HepG2 (cell line): ENCODE data around the gene SGPL1. TPM values are rescaled to one million over a fixed set of nuclear protein-coding genes. Genes with fewer than 3 reads are reported as not detected.

Source experiments
- ATAC-seq: fragments of 200-7000 bp; cut with Tn5 transposase; 3 replicates; pipeline ENCODE4 v1.9.1; 2020; ENCODE audit warnings: mild to moderate bottlenecking, moderate library complexity
- BruUV-seq: library from RNA; stranded (reverse); fragments of 400-500 nt; replicated peaks from 2 replicates; lab custom pipeline; 2021; lab: Mats Ljungman, UMichigan
- CTCF ChIA-PET: fragments of 300-600 bp; formaldehyde crosslinking; extraction: SDS; loops from one replicate; lab custom pipeline; 2021; ENCODE audit warnings: low total read pairs, inconsistent platforms, low intra/inter-chr PET ratio; lab: Yijun Ruan, JAX
- POLR2A ChIA-PET: fragments of 350-600 bp; sonication (Branson Sonifier 250); formaldehyde crosslinking; loops from one replicate; lab custom pipeline; 2020; ENCODE audit warnings: antibody characterized with exemption, inconsistent platforms; lab: Yijun Ruan, JAX
- DNase-seq: peaks from one replicate; pipeline ENCODE4 v3.0.0-alpha.2; 2015; ENCODE audit warnings: low spot score
- FAIRE-seq: peaks from 3 replicates; lab custom pipeline; 2011; peaks lifted over from hg19 to GRCh38; lab: Jason Lieb, UNC
- H2AFZ ChIP-seq: one replicate; pipeline ENCODE4 v1.6.1; 2011; ENCODE audit warnings: low read length, inconsistent platforms
- H3K27ac ChIP-seq: fragments of 300-600 bp; 3 replicates; pipeline ENCODE4 v1.8.0; 2011; ENCODE audit warnings: mixed run types, mild to moderate bottlenecking, mixed read lengths, low read length, inconsistent platforms; ENCODE audit not compliant: insufficient read depth; ENCODE audit errors: extremely low read length
- H3K27me3 ChIP-seq, 2 experiments: fragments of 200-600 bp in 1 of 2; 2 replicates in 1 of 2; 3 replicates in 1 of 2; pipeline versions ENCODE4 v1.6.0 to v1.8.0; 2011; ENCODE audit warnings: low read length in 2 of 2, mild to moderate bottlenecking in 2 of 2, moderate library complexity in 2 of 2, inconsistent platforms in 1 of 2; ENCODE audit not compliant: insufficient read depth in 2 of 2, control insufficient read depth in 1 of 2
- H3K36me3 ChIP-seq, 2 experiments: fragments of 200-600 bp in 1 of 2; replicated peaks in 1 of 2; 2 replicates in 1 of 2; 3 replicates in 1 of 2; pipeline versions ENCODE4 v1.5.1 to v1.8.0; 2011; ENCODE audit warnings: low read length in 2 of 2, inconsistent platforms in 1 of 2; ENCODE audit not compliant: insufficient read depth in 2 of 2, control insufficient read depth in 1 of 2
- H3K4me1 ChIP-seq: 2 replicates; pipeline ENCODE4 v1.5.1; 2012; ENCODE audit warnings: low read length, inconsistent platforms; ENCODE audit not compliant: insufficient read depth
- H3K4me2 ChIP-seq: 2 replicates; pipeline ENCODE4 v1.6.0; 2011; ENCODE audit warnings: low read depth, low read length, inconsistent platforms
- H3K4me3 ChIP-seq, 3 experiments: fragments of 200-600 bp in 1 of 3; sonication (generic), shearing (Covaris generic) in 1 of 3; replicated peaks in 1 of 3; 2 replicates each; pipeline ENCODE4 v1.5.1; 2011 to 2016; ENCODE audit warnings: low read length in 3 of 3, inconsistent platforms in 2 of 3, low read depth in 2 of 3, mild to moderate bottlenecking in 2 of 3, control low read depth in 1 of 3, mixed read lengths in 1 of 3; ENCODE audit not compliant: insufficient read depth in 1 of 3
- H3K79me2 ChIP-seq: one replicate; pipeline ENCODE4 v1.6.1; 2011; ENCODE audit warnings: low read length, inconsistent platforms; ENCODE audit not compliant: insufficient read depth
- H3K9ac ChIP-seq: 2 replicates; pipeline ENCODE4 v1.6.0; 2011; ENCODE audit warnings: mild to moderate bottlenecking, low read depth, low read length, inconsistent platforms; ENCODE audit not compliant: insufficient read depth
- H3K9me3 ChIP-seq: 2 replicates; pipeline ENCODE4 v1.5.1; 2012; ENCODE audit warnings: mild to moderate bottlenecking, low read length
- H4K20me1 ChIP-seq: 2 replicates; pipeline ENCODE4 v1.6.0; 2011; ENCODE audit warnings: inconsistent platforms, mild to moderate bottlenecking, low read length, moderate library complexity; ENCODE audit not compliant: insufficient read depth
- ARID2 ChIP-seq: sonication (generic); formaldehyde crosslinking; IDR thresholded peaks from 2 replicates; pipeline ENCODE4 v1.8.1; 2022; ENCODE audit warnings: mild to moderate bottlenecking, missing genetic modification reagents, borderline replicate concordance
- GABPB1 ChIP-seq: IDR thresholded peaks from 2 replicates; pipeline ENCODE4 v1.6.1; 2016; ENCODE audit warnings: mild to moderate bottlenecking, missing genetic modification reagents, moderate library complexity, missing compliant biosample characterization
- KLF9 ChIP-seq: IDR thresholded peaks from 2 replicates; pipeline ENCODE4 v1.6.1; 2016; ENCODE audit warnings: low read depth
- MEF2D ChIP-seq: sonication (generic); formaldehyde crosslinking; IDR thresholded peaks from 2 replicates; pipeline ENCODE4 v1.5.1; 2020; ENCODE audit warnings: mild to moderate bottlenecking, missing genetic modification reagents
- RNF219 ChIP-seq: sonication (generic); formaldehyde crosslinking; IDR thresholded peaks from 2 replicates; pipeline ENCODE4 v1.5.0; 2020; ENCODE audit warnings: mild to moderate bottlenecking, missing genetic modification reagents
- SP2 ChIP-seq: sonication (generic); formaldehyde crosslinking; IDR thresholded peaks from 2 replicates; pipeline ENCODE4 v1.5.1; 2020; ENCODE audit warnings: mild to moderate bottlenecking, missing genetic modification reagents
- ZNF20 ChIP-seq: sonication (generic); formaldehyde crosslinking; IDR thresholded peaks from 2 replicates; pipeline ENCODE4 v1.4.0; 2020; ENCODE audit warnings: mild to moderate bottlenecking, moderate library complexity, missing genetic modification reagents
- ZNF646 ChIP-seq: sonication (generic); formaldehyde crosslinking; IDR thresholded peaks from 2 replicates; pipeline ENCODE4 v1.9.0; 2021; ENCODE audit warnings: mild to moderate bottlenecking, missing genetic modification reagents
- WGBS: methylation state at CpG from one replicate; pipeline ENCODE4 v1.1.6; 2017; ENCODE audit warnings: low lambda C conversion rate; 5-methylcytosine and 5-hydroxymethylcytosine counted together
- in situ Hi-C: cut with HindIII; loops from 2 replicates; pipeline ENCODE4 v1.10.0; 2017; ENCODE audit warnings: low pct_unique_long_range_greater_than_20kb; ENCODE audit not compliant: extremely low pct_ligation_motif_present
- intact Hi-C: fragments of 100-400 bp; cut with micrococcal nuclease; formaldehyde crosslinking; loops from one replicate; pipeline ENCODE4 v1.10.0; 2022; ENCODE audit not compliant: unreplicated experiment
- polyA plus RNA-seq, 8 experiments: library from polyadenylated mRNA; depleted of rRNA in 3 of 8; stranded (reverse) in 7 of 8; unstranded in 1 of 8; fragments of >200 nt; fragmentation: Illumina TruSeq in 4 of 8; extraction: Trizol in 4 of 8; gene quantifications; 2 replicates each; pipeline versions ENCODE4 v1.2.1 to v1.2.3, GENCODE V29; 2011 to 2016; ENCODE audit warnings: low read depth in 4 of 8, missing spikeins in 1 of 8, mixed read lengths in 1 of 8; ENCODE audit not compliant: insufficient read depth in 1 of 8
- total RNA-seq, 5 experiments: library from RNA; depleted of rRNA; stranded (reverse); fragments of >200 nt; fragmentation: Illumina TruSeq; extraction: Trizol; gene quantifications; 2 replicates each; pipeline ENCODE4 v1.2.3, GENCODE V29; 2016; ENCODE audit warnings: low read depth in 1 of 5

Gene SGPL1
- total and polyA plus RNA-seq, 2 of the 13 experiments (the other 11 are each of a cell fraction or from before 2014, with no cell fraction given), result 17.6 to 25.0 TPM

DNA sequence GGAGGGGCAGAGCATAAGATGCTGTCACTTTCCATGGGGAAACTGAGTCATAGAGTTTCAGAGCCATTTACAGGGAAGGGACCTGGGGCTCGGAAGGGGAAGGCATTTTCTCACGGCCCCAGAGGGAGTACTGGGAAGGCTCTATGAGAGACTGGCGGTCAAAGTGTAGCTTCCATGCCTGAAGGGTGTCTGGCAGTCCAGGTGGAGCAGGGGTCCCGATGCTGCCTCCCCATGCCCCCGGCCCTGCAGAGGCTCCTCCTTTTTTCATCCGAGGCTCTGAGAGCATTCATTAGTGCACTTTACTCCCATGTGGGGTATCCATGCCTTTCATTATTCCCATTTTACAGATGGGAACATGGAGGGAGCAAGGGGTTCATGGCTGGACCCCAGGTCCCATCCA is 100.5 kb downstream of the SGPL1 start (continued):
- no peak for TF ChIP-seq MEF2D (CRISPR knock-in tag)

- H3K27me3 ChIP-seq, result peaks cover 8 to 81% of the 10 kb centered on the region in 2 experiments
- in situ Hi-C loops, result no loop called here
These were observed 101.5 kb downstream of the SGPL1 start for GRCh38 chr10:70917226-70917625.

More at GRCh38 chr10:70917226-70917625, 101.5 kb downstream of the SGPL1 start:
- H3K9me3 ChIP-seq, result no peaks in the 10 kb centered on the region
- no peak overlapping the region for H3K4me3 ChIP-seq
- no TSS peak for BruUV-seq
- H3K9ac ChIP-seq, result no peak overlapping the region
- H3K4me2 ChIP-seq, result no peak overlapping the region
- no peak overlapping the region for H2AFZ ChIP-seq
- no peaks in the 10 kb centered on the region for H3K4me1 ChIP-seq
- no peaks in the 10 kb centered on the region for H3K36me3 ChIP-seq
- no peaks in the 10 kb centered on the region for H4K20me1 ChIP-seq
- no peak for TF ChIP-seq GABPB1 (CRISPR knock-in tag)
- no peak for TF ChIP-seq ARID2 (CRISPR knock-in tag)
- no peak for TF ChIP-seq SP2
- no peak for TF ChIP-seq KLF9 (CRISPR knock-in tag)
- no peak for TF ChIP-seq ZNF20
- no peak for TF ChIP-seq ZNF646 (CRISPR knock-in tag)
- TF ChIP-seq RNF219 (CRISPR knock-in tag), result no peak
- TF ChIP-seq, all 625 proteins: peak for 0
- no peak for FAIRE-seq
- no peak for ATAC-seq
- POLR2A ChIA-PET, result no interaction called here
- DNase-seq, result no peak
- intact Hi-C loops, result no loop called here
- no peak overlapping the region for H3K27ac ChIP-seq
- 11% methylated on average over 5 of the region's 5 CpGs for WGBS
- CTCF ChIA-PET, result no interaction called here
- H3K79me2 ChIP-seq, result no peaks in the 10 kb centered on the region
